Stimulated activated CD8-positive, alpha-beta memory T cell treated with anti-CD3 and anti-CD28 coated beads, Interleukin-7, amount 100 ng/mL, for 48 hours (primary cell): Measurements from ENCODE around the gene NRP1.
"Not testable (repeated sequence)": the region's sequence is repeated elsewhere in the genome, so short reads cannot be mapped to it uniquely, and the experiment has no call there.

Experiments
- DNase-seq, 2 donors: peaks; one replicate each; pipeline ENCODE4 v3.0.0-alpha.2; 2020; ENCODE audit warnings: low read depth in 1 of 2; ENCODE audit errors: extremely low read depth in 1 of 2

The NRP1 gene

DNA sequence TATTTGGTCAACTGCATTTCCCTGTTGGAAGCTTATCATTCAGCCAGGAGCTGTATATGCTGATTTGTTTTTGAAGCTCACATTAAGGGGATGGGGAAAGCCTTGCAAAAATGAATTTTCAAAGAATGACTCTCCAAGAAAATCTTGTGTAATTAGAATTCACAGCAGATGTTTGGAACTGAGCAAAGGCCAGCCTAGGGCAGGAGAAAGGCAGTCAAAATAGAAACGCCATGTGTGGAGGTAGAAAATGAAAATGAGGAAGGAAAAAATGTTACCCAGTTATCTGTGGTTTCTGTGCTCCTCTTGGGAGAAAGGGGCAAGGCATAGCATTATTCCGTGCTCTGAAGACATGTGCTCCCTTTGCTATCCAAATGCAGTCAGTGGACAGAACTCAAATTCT lies 93.5 kb downstream of the NRP1 start:
- DNase-seq = no peak

DNA sequence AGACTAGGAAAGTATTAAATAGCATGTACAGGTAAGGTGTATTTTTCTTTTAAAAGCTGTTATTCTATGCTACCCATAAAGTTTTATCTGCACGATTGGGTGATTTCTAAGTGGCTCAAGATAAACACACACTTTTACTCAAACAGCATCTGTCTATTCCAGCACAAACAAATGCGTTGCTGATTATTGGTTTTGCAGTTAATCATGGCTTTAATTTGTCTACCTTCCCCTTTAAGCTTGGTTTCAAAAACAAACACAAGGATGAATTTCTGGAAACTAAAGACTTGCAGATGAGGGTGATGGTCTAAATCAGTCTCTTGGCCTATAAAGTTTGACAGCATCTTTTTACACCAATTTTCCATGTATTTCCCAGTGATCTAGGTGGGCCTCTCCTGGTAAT lies 94.2 kb downstream of the NRP1 start:
- no peak for DNase-seq

DNA sequence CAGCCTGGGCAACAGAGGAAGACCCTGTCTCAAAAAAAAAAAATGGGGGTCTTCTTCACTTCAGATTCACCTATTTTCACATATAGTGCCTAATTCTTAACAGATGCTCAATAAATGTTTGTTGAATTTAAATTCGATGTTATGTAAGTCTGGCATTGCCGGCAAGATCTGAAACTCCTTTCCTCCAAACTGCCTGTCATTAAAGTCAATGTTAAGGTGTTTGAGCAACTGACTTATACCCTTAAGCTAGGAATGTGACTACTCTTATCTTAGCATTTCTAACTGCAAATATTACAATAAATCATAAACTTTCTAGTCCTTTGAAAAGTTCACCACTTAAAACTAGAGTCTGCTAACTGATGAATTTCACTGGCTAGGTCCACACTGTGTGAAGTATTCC lies 95.2 kb downstream of the NRP1 start:
- no peak for DNase-seq

DNA sequence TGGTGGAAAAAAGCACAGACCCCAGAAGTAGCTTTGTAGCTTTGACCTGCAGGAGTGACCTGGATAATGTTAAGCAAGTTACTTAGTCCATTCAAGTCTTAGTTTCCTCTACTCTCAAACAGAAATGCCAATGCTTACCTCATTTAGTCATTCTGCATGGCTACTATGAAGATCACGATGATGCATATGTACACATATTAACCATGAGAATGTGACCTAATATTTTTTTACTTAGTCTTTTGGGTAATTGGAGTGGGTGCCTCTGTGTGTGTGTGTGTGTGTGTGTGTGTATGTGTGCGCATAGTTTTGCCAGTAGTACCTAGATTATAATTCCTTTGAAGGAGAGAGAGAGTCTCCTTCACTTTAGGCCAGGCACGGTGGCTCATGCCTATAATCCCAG lies 95.8 kb downstream of the NRP1 start:
- no peak for DNase-seq

DNA sequence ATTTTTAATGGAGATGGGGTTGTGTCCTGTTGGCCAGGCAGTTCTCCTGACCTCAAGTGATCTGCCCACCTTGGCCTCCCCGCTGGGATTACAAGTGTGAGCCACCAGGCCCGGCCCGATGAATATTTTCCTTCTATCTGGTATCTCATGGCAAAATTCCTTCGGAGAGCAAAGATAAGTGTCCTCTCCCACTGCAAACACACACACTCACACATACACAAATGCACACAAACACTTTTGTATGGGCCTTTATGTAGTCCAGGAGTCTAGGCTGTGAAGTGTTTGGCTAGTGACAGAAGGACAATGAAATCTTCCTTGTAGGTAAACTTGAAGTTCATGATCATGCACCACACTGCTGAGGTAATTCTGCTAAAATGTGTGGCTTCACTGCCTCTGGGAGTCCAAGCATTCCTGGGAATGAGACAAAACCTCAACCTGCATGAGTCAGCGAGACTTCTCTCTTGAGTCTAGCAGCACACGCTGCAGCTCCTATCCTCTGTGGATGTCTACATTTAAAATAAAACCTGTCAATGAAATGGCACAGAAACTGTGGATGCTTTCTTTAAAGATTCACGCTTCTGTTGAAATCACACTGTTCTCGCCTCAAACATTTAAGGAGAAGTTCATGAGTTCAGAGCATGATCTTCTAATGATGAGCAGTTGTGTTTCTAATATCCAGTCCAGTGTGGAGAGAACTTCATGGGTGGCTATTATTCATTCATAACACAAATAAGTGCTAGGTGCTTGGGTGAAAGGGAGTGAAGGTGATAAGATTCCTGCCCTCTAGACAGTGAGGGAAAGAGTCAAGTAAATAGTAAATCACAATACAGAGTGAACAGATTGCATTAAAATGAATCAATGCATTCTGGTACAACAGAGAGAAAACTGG lies 96.5 kb downstream of the NRP1 start:
- DNase-seq = no peak

DNA sequence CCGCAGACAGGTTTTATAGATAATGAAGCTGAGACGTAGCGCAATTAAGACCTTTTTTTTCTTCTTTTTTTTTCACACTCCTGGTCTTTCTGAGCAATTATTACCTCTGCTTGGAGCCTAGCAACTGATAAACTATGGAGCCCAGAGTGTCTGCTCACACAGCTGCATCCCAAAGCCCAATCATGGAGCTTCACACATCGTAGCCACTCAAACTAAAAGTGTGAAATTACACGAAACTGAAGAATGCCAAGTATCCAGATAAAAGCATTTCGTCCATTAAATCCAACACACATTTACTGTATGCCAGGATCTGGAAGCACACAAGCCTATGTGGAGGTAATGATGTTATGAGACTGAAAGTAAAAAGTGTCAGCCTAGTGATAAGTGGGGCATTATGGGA lies 97.6 kb downstream of the NRP1 start:
- no peak for DNase-seq

DNA sequence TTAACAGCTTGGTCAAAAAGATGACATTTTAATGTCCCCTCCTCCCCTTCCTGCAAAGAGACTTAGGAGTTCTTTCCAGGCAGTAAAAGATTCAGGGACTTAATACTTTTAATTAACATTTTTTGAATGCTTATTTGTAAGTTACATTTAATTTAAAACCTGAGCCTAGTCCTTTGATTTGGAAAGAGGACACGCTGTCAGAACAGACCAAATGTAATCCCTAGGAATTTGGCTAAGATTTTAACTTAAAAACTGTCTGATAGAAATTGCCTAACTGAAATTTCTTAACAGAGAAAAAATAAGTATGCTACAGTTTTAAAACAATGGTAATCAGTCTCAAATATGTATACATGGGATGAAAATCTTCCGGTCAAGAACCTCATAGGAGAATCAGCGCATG lies 98.5 kb downstream of the NRP1 start:
- DNase-seq = no peak

DNA sequence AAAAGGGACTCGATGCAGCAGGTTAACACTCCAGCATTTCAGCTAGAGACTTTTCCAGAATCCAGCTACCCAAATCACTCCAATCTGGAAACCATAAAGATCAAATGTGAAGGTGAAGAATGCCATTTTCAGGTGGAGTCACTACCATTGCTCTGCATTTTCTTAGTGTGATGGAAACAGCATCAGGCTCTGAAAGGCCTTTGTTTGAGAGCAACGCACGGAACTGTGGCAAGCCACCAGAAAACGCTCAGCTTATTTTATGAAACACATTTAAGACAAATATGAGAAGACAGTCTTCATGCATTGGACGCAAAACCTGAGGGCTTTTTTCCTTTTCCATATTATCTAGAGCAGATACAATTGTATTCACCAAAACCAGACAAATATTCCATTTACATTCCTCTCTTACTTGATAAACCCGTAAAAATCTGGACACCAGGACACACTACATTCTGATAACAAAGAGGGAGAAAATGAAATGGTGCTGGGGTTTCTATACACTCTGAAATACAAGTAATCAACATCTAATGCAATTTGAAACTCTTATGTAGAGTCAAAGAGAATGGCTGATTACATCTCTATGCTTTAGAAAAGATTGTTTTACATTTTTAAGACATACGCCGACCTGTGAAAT lies 99.1 kb downstream of the NRP1 start:
- no peak for DNase-seq

DNA sequence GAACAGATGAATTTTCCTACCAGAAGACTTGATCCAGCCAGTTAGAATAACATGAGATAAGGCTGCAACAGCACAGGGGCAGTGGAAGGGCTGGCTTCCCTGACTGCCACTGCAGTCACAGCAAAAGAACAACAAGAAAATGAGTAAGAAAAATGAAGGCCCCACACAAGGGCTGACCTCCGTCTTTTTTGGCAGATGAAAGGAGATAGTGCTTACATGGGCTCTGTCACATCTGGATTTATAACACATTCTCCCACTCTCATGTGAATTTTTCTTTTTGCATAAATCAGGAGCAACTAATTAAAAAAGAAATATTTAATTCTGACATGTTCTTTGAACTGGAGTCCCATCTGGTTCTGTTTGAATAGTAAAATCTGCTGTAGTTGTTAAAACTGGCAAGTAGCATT lies 99.6 kb downstream of the NRP1 start:
- no peak for DNase-seq

DNA sequence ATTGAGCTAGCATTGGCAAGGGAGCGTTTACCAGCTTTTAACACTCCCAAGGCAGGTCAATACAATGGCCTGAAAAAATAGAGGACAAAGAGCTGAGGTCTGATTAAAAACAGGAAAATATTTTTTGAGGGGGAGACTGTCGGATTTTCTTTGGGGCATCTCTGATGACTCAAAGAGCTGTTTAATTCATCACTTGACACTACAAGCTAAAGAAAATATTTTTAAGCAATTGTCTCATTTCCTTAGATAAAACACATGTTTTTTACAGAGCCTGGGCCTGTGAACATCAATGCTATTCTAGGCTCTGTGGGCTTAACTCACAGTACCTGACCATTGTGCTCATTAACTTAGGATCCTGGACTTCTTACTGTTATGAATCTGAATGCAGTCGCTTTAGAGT lies 100.8 kb downstream of the NRP1 start:
- DNase-seq = no peak

DNA sequence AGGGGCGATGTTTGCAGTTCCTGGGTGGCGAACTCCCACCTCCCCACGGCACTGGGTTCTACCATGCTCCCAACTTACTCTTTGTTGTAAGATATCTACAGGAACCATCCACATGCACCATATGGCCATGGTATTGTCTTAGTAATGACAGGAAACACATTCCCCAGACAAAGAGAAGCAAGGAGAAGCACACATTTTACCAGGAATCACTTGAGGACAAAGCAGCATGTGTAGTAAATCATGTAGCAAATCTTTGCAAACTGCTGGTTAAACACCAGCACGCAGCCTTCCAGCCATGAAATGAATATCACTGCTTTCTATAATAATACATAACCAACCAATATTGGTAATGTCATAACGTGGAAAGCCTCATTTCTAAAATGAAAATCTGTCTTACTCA lies 101.2 kb downstream of the NRP1 start:
- no peak for DNase-seq

DNA sequence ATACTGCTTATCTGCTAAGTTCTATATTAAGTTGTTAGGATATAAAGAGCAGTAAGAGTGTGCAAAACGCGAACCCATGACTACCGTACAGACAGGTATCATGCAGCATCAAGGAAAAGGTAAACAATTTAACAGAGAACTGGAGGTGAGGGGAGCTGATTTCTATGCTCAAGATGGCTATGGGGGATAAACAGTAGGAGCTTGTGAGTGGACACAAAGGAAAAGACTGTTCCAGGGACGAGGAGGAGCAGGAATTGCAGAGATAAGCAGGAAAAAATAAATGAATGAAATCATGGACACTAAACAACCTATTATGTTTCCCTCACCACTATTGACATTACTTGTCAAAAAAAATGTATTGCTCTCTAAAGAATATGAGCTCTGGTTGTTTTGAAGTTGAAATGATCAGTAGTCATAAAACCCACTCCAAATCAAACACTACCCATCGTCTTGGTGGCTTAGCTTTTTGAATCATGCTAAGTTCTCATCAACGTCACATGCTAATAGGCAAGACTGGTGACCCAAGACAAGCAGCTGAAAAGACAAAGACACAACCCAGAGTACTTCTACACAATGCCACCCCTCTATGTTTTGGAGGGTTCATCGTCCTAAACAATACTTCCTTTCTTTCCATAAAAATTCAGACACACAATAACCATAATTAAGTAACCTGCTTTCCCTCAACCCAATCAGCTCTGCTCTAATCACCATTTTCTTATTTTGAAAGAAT lies 102.7 kb downstream of the NRP1 start:
- no peak for DNase-seq

DNA sequence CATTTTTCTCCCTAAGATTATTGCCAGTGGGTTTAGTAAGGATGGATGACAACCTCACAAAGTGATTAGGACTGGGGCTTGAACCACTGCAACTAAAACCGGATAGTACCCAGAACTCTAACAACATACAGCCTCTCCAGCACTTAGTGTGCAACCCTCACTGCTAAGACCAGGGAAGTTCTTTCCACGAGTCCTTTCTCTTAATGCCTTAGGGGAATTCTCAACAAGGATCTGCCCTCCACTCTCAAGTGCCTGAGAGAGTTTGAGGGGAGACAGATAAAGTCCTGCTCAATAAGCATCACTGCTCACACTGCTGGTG lies 104.6 kb downstream of the NRP1 start:
- DNase-seq = no peak

DNA sequence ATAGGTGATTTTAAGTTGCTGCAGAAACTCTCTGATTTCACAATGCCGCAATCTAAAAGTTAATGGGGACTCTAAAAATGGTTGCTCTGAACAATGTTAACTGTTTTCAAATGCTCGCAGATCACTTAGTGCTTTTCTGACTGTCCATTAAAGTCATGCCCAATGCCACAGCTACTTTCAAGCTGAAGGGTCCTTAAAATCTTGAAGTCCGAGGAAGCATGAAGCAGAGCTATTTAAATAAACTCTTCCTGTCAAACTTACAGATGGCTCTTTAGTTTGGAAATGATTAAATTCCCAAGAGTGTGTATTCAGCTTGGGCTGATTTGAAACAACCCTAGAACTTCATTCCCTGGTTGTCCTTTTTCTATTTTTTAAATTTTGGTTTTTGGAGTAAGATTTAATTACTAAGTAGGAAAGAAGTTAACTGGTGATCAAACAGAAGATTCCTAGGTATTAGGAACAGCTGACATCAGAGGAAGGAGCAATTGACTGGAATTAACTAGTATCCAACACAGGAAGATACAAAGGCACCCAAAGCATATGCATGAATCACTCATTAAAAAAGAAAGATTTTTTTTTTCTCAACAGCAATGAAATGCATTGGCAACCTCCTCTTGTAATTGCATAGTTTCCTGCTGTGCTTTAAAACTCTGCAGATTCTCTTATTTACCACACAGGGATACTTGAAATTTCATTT lies 105.1 kb downstream of the NRP1 start:
- DNase-seq = no peak

DNA sequence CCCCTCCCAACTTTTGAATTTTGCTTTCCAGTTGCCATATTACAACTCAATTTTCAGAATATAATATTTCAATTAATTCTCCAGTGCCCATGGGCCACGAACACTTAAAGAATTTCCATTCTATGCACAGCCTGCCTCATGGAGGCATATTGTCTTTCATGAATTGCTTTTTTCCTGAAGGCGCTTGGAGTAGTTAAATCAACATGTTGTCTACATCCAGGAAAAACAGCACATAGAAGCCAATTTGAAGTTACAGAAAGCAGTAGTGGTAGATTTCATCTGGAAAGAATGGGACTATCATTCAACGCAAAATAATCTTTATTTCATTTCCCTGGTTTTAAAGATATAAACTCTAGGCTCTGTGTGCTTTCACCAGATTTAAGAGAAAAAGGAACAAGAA lies 106.0 kb downstream of the NRP1 start:
- DNase-seq = no peak

DNA sequence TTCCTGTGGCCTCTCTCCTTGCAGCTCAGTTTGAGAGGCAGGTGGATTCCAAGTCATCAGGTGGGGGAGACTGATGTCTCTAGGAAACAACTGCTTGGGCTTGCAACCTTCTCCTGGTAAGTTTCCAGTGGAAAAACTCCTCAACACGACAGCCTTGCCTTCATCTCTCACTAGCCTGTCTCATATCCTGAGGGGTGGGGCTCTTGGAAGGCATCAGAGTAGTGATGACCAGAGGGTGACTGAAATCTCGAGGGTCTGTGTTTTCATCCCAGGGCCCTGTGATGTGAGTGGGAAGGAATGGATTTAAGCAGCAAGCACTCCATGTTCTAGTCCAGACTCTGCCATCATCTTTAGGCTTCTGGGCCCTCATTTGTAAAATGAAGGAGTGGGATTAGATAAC lies 107.0 kb downstream of the NRP1 start:
- DNase-seq = no peak

DNA sequence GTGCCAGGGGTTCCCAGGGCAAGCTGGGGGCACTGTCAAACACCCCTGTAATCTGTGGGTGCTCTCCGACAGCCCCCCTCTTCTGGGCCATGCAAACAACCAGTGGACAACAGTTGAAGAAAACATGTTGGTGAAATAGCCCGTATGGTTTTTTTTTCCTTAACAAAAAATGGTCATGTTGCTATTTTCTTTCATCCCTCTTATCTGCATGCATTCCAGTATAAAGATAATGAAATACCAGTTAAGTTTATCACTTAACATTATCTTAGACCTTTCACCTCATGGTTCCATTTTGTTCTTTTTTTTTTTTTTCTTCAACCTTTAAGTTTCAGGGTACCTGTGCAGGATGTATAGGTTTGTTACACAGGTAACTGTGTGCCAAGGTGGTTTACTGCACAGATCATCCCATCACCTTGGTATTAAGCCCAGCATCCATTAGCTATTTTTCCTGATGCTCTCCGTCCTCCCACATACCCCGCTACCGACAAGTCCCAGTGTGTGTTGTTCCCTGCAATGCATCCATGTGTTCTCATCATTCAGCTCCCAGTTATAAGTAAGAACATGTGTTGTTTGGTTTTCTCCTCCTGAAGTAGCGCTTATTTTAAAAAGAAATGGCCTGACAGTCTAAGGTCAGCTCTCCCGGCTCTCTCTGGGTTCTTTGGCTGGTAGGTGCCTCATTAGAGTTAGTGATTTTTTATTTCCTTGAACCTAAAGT lies 110.1 kb downstream of the NRP1 start:
- DNase-seq = no peak

DNA sequence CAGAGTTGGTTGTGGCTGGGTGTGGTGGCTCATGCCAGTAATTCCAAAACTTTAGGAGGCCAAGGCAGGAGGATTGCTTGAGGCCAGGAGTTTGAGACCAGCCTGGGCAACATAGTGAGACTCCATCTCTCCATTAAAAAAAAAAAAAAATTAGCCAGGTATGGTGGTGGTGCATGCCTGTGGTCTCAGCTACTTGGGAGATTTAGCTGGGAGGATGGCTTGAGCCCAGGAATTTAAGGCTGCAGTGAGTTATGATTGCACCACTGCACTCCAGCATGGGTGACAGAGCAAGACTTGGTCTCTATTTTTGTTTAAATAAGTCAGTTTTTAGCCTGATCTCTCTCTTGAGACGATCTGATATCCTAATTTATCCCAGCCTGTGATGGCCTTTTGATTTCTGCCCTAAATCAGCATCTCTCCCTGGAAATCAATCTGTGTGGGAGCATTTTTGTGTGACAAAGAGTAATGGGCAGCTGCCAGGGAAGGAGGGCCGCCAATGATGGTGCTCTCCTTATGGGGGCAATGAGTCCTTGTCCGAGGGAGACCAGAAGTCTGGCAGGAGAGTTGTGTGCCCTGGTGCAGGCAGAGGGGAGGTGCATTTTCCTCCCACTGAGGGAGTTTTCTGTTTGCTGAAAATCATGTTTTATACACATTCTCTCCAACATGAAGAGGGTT lies 111.0 kb downstream of the NRP1 start:
- no peak for DNase-seq

DNA sequence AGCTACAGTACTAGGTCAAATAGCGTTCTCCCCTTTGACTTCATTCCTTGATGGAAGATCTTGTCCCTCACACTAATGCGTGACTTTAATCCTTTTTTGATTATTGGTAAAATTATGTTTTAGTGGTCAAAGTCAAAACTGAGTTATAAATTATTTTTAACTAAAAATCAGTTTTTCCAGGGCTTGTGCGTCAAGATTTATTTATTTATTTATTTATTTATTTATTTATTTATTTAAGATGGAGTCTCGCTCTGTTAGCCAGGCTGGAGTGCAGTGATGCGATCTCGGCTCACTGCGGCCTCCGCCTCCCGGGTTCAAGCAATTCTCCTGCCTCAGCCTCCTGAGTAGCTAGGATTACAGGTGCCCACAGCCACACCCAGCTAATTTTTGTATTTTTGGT lies 112.2 kb downstream of the NRP1 start:
- not testable (repeated sequence) for DNase-seq

DNA sequence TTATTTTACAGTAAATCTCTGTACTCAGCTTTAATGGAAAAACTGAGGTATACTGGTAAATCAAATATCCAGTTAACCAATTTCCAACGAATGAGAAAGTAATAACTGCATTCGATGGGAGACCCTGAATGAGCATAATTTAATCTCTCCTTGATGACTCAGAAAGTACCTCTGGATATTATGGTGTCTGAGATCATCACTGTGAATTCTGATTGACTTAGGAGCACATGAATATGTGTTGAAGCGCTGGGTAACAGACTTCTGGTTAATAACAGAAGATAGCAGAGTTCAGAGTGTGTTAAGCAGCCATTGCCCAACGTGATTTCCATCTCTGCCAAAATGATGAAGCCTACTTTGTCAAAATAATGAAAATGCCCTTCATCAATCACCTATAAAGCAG lies 116.6 kb downstream of the NRP1 start:
- DNase-seq = no peak
